Testis (tissue), 2 donors: ENCODE data around the gene SHC2.

Experiments
- POLR2A ChIP-seq: fragments of 450-650 bp; IDR thresholded peaks from one replicate; pipeline ENCODE4 v1.6.1; 2017; ENCODE audit warnings: antibody characterized with exemption, mild to moderate bottlenecking, moderate library complexity
- TF ChIP-seq, protein P1 (sequence below), 3 experiments: fragments of 450-650 bp in 2 of 3; fragments of 200-600 bp in 1 of 3; sonication (generic) in 1 of 3; IDR thresholded peaks; one replicate each; pipeline ENCODE4 v1.5.1; 2016 to 2019; ENCODE audit warnings: antibody characterized with exemption in 3 of 3, mild to moderate bottlenecking in 2 of 3, moderate library complexity in 1 of 3

DNA sequence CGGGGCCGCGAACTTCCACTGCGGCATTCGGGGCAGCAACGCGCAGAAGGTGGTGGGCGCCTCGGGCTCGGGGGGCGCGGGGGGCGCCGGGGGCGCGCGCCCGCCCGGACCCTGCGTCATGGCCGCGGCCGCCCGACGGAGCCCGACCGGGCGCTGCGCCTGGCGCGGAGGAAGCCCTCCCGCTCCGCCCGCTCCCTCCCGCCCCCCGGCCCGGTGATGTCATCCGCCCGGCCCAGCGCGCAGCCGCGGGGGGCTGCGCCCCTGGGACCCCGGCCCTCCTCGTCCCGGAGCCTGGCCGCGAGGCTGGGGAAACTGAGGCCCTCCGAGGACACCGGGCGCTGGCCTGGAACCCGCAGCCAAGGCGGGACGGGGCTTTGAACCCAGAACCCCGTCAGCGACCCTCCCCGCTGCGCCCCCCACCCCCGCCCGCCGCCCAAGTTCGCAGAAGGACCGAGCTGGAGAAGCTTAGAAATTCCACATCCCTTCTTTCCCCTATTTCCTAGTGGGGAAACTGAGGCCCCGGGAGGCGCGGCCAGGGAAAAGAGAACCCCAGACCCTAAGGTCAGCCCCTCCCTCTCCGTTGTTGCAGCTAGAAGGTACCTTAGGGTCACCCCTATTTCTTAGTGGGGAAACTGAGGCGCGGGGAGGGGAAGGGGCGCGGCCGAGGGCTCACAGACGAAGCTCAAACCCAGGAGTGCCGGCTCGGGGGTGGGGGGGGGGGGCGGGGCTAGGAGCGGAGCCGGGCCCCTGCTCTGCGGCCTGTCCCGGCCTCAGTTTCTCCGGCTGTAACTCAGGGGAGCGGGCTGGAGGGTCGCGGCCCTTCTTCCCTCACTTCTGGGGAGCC lies at the start of gene SHC2:
- TF ChIP-seq, protein P1, sequence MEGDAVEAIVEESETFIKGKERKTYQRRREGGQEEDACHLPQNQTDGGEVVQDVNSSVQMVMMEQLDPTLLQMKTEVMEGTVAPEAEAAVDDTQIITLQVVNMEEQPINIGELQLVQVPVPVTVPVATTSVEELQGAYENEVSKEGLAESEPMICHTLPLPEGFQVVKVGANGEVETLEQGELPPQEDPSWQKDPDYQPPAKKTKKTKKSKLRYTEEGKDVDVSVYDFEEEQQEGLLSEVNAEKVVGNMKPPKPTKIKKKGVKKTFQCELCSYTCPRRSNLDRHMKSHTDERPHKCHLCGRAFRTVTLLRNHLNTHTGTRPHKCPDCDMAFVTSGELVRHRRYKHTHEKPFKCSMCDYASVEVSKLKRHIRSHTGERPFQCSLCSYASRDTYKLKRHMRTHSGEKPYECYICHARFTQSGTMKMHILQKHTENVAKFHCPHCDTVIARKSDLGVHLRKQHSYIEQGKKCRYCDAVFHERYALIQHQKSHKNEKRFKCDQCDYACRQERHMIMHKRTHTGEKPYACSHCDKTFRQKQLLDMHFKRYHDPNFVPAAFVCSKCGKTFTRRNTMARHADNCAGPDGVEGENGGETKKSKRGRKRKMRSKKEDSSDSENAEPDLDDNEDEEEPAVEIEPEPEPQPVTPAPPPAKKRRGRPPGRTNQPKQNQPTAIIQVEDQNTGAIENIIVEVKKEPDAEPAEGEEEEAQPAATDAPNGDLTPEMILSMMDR (IDR thresholded peaks at IDR 0.05) = no peak
- no peak for TF ChIP-seq POLR2A
